SK-N-SH (cell line): ENCODE data around the gene FGD4. TPM values are rescaled to one million over a fixed set of nuclear protein-coding genes. Genes with fewer than 3 reads are reported as not detected.

Experiments used
- CTCF ChIA-PET: fragments of 300-600, 350-600 bp; formaldehyde crosslinking; extraction: SDS; loops from one replicate; lab custom pipeline; 2021; lab: Yijun Ruan, JAX
- POLR2A ChIA-PET: fragments of 350-600 bp; sonication (Branson Sonifier 250); formaldehyde crosslinking; extraction: SDS; loops from one replicate; lab custom pipeline; 2020; ENCODE audit warnings: antibody characterized with exemption, inconsistent platforms; lab: Yijun Ruan, JAX
- DNase-seq: peaks from one replicate; pipeline ENCODE4 v3.0.0; 2012
- H2AFZ ChIP-seq: fragments of 200-600 bp; sonication (generic); 2 replicates; pipeline ENCODE4 v1.8.1; 2016; ENCODE audit warnings: antibody characterized with exemption, mild to moderate bottlenecking, low read depth
- H3F3A ChIP-seq: fragments of 200-600 bp; sonication (generic); replicated peaks from 2 replicates; pipeline ENCODE3; 2016; ENCODE audit warnings: antibody characterized with exemption, mild to moderate bottlenecking; ENCODE audit not compliant: insufficient read depth
- H3K27ac ChIP-seq, 2 experiments: fragments of 200-500 bp in 1 of 2; fragments of 200-600 bp in 1 of 2; sonication (Bioruptor generic) in 1 of 2; sonication (generic), shearing (Covaris generic) in 1 of 2; 2 replicates each; pipeline versions ENCODE4 v1.5.1 to v1.6.1; 2014 to 2016; ENCODE audit warnings: low read depth in 2 of 2, inconsistent platforms in 1 of 2, low read length in 1 of 2, mild to moderate bottlenecking in 1 of 2, mixed read lengths in 1 of 2
- H3K27me3 ChIP-seq: fragments of 200-600 bp; sonication (generic), shearing (Covaris generic); 2 replicates; pipeline ENCODE4 v1.6.1; 2016; ENCODE audit warnings: mixed run types; ENCODE audit not compliant: insufficient read depth
- H3K36me3 ChIP-seq, 2 experiments: fragments of 200-500 bp in 1 of 2; fragments of 200-600 bp in 1 of 2; sonication (Bioruptor generic) in 1 of 2; sonication (generic) in 1 of 2; replicated peaks in 1 of 2; 2 replicates each; pipeline versions ENCODE3 to v1.5.1; 2014 to 2016; ENCODE audit warnings: low read length in 1 of 2, mild to moderate bottlenecking in 1 of 2; ENCODE audit not compliant: insufficient read depth in 2 of 2, control insufficient read depth in 1 of 2
- H3K4me1 ChIP-seq, 2 experiments: fragments of 200-500 bp in 1 of 2; fragments of 200-600 bp in 1 of 2; sonication (Bioruptor generic) in 1 of 2; sonication (generic), shearing (Covaris generic) in 1 of 2; 2 replicates each; pipeline versions ENCODE4 v1.5.1 to v1.6.1; 2014 to 2016; ENCODE audit warnings: low read depth in 1 of 2, low read length in 1 of 2, mixed run types in 1 of 2; ENCODE audit not compliant: insufficient read depth in 2 of 2, control insufficient read depth in 1 of 2
- H3K4me2 ChIP-seq: fragments of 200-600 bp; sonication (generic), shearing (Covaris generic); 2 replicates; pipeline ENCODE4 v1.6.1; 2017; ENCODE audit warnings: mixed run types
- H3K4me3 ChIP-seq, 2 experiments: fragments of 200-500 bp in 1 of 2; fragments of 200-600 bp in 1 of 2; sonication (Bioruptor generic) in 1 of 2; sonication (generic), shearing (Covaris generic) in 1 of 2; 2 replicates each; pipeline versions ENCODE4 v1.5.1 to v1.8.1; 2014 to 2016; ENCODE audit warnings: low read depth in 2 of 2, inconsistent platforms in 1 of 2, low read length in 1 of 2, mild to moderate bottlenecking in 1 of 2, mixed read lengths in 1 of 2, moderate library complexity in 1 of 2
- H3K79me2 ChIP-seq: fragments of 200-600 bp; sonication (generic); 2 replicates; pipeline ENCODE4 v1.8.1; 2017; ENCODE audit warnings: mild to moderate bottlenecking; ENCODE audit not compliant: insufficient read depth
- H3K9ac ChIP-seq: fragments of 200-600 bp; sonication (generic); 2 replicates; pipeline ENCODE4 v1.6.1; 2017; ENCODE audit warnings: mixed run types
- H3K9me2 ChIP-seq: fragments of 200-600 bp; sonication (generic); 2 replicates; pipeline ENCODE4 v1.6.1; 2017; ENCODE audit warnings: mixed run types
- H3K9me3 ChIP-seq: fragments of 200-600 bp; sonication (generic); 2 replicates; pipeline ENCODE4 v1.6.1; 2017; ENCODE audit warnings: mixed run types, mild to moderate bottlenecking, moderate library complexity
- H4K20me1 ChIP-seq: fragments of 200-600 bp; sonication (generic); 2 replicates; pipeline ENCODE4 v1.6.1; 2017; ENCODE audit warnings: mild to moderate bottlenecking, mixed run types; ENCODE audit not compliant: insufficient read depth
- CHD2 ChIP-seq: fragments of 150-350 bp; IDR thresholded peaks from 2 replicates; pipeline ENCODE4 v1.6.1; 2018; ENCODE audit warnings: low read length; ENCODE audit not compliant: partially characterized antibody
- CTCF ChIP-seq: fragments of 200-600 bp; sonication (generic); IDR thresholded peaks from 2 replicates; pipeline ENCODE4 v1.6.1; 2017; ENCODE audit warnings: antibody characterized with exemption, mild to moderate bottlenecking, moderate library complexity
- EZH2phosphoT487 ChIP-seq: fragments of 200-600 bp; sonication (generic); IDR thresholded peaks from 2 replicates; pipeline ENCODE4 v1.6.1; 2017; ENCODE audit warnings: low read depth, mixed run types, mild to moderate bottlenecking, antibody characterized with exemption, moderate library complexity, borderline replicate concordance
- FOSL2 ChIP-seq: IDR thresholded peaks from 2 replicates; pipeline ENCODE4 v1.4.0; 2012; ENCODE audit warnings: low read depth, mild to moderate bottlenecking, moderate library complexity, borderline replicate concordance
- GATA2 ChIP-seq: sonication (generic); formaldehyde crosslinking; IDR thresholded peaks from 2 replicates; pipeline ENCODE4 v1.5.0; 2020; ENCODE audit warnings: mild to moderate bottlenecking, missing genetic modification reagents
- IRF3 ChIP-seq: fragments of 150-350 bp; IDR thresholded peaks from 2 replicates; pipeline ENCODE4 v1.6.1; 2016; ENCODE audit warnings: mild to moderate bottlenecking, low read depth, low read length
- JUND ChIP-seq: IDR thresholded peaks from 2 replicates; pipeline ENCODE4 v1.4.0; 2012
- MEF2A ChIP-seq: IDR thresholded peaks from 2 replicates; pipeline ENCODE4 v1.4.0; 2012; ENCODE audit warnings: low read depth, borderline replicate concordance
- MXI1 ChIP-seq: IDR thresholded peaks from 2 replicates; pipeline ENCODE4 v1.6.1; 2012; ENCODE audit warnings: mild to moderate bottlenecking, low read depth, low read length, improper control_type of control experiment
- NFIC ChIP-seq: IDR thresholded peaks from 2 replicates; pipeline ENCODE4 v1.4.0; 2012; ENCODE audit warnings: borderline replicate concordance
- POLR2AphosphoS5 ChIP-seq: IDR thresholded peaks from 2 replicates; pipeline ENCODE4 v1.6.1; 2012; ENCODE audit warnings: low read depth, low read length
- RCOR1 ChIP-seq: fragments of 150-350 bp; IDR thresholded peaks from 2 replicates; pipeline ENCODE4 v1.6.1; 2017; ENCODE audit warnings: antibody characterized with exemption, low read length
- RFX5 ChIP-seq: IDR thresholded peaks from 2 replicates; pipeline ENCODE4 v1.6.1; 2012; ENCODE audit warnings: mild to moderate bottlenecking, improper control_type of control experiment, low read length
- RXRA ChIP-seq: IDR thresholded peaks from 2 replicates; pipeline ENCODE4 v1.4.0; 2012; ENCODE audit warnings: low read depth, mild to moderate bottlenecking, borderline replicate concordance
- SMC3 ChIP-seq: IDR thresholded peaks from 2 replicates; pipeline ENCODE4 v1.6.1; 2012; ENCODE audit warnings: low read depth, low read length, improper control_type of control experiment
- TEAD4 ChIP-seq: IDR thresholded peaks from 2 replicates; pipeline ENCODE4 v1.4.0; 2012; ENCODE audit warnings: mild to moderate bottlenecking, borderline replicate concordance; ENCODE audit not compliant: insufficient read depth
- YY1 ChIP-seq: IDR thresholded peaks from 2 replicates; pipeline ENCODE4 v1.4.0; 2012; ENCODE audit warnings: low read depth, mild to moderate bottlenecking
- WGBS: methylation state at CpG from one replicate; pipeline ENCODE4 v1.1.6; 2017; ENCODE audit warnings: low lambda C conversion rate; 5-methylcytosine and 5-hydroxymethylcytosine counted together
- polyA plus RNA-seq, 3 experiments: library from polyadenylated mRNA; depleted of rRNA; stranded (reverse); fragments of >200 nt; gene quantifications; 2 replicates each; pipeline ENCODE4 v1.2.3, GENCODE V29; 2012

The FGD4 gene
- polyA plus RNA-seq, 1 of the 3 experiments (the other 2 are of a cell fraction): 0.26 TPM

GRCh38 chr12:32612658-32613614, 213.6 kb downstream of the FGD4 start:
- Histone ChIP-seq H3K4me1 (no peaks in the 10 kb centered on the region; a peak in 1 of 4 replicates), H3K9me3 (no peaks in the 10 kb centered on the region), H3K27me3 (no peaks in the 10 kb centered on the region), H3K9me2 (no peaks in the 10 kb centered on the region), H3K36me3 (no peaks in the 10 kb centered on the region), H3K79me2 (no peaks in the 10 kb centered on the region), H3K4me2 (no peak overlapping the region), H3K4me3 (no peak overlapping the region), H4K20me1 (no peaks in the 10 kb centered on the region), H3K9ac (no peak overlapping the region), H3F3A (peaks cover 6% of the 10 kb centered on the region), H3K27ac (no peak overlapping the region), H2AFZ (no peak overlapping the region)
- 75% methylated on average over 3 of the region's 3 CpGs for WGBS
- POLR2A ChIA-PET: no interaction called here
- TF ChIP-seq CHD2 (no peak), NFIC (no peak), RXRA (no peak), MXI1 (no peak), CTCF (no peak), JUND (no peak), MEF2A (no peak), FOSL2 (no peak), TEAD4 (no peak), GATA2 (CRISPR knock-in tag) (no peak), POLR2AphosphoS5 (no peak), YY1 (no peak), SMC3 (no peak), IRF3 (no peak), RCOR1 (no peak), EZH2phosphoT487 (no peak), RFX5 (no peak)
- CTCF ChIA-PET: no interaction called here
- no peak for DNase-seq
